ENCODE data around the gene ZDHHC12.

Gene ZDHHC12

DNA sequence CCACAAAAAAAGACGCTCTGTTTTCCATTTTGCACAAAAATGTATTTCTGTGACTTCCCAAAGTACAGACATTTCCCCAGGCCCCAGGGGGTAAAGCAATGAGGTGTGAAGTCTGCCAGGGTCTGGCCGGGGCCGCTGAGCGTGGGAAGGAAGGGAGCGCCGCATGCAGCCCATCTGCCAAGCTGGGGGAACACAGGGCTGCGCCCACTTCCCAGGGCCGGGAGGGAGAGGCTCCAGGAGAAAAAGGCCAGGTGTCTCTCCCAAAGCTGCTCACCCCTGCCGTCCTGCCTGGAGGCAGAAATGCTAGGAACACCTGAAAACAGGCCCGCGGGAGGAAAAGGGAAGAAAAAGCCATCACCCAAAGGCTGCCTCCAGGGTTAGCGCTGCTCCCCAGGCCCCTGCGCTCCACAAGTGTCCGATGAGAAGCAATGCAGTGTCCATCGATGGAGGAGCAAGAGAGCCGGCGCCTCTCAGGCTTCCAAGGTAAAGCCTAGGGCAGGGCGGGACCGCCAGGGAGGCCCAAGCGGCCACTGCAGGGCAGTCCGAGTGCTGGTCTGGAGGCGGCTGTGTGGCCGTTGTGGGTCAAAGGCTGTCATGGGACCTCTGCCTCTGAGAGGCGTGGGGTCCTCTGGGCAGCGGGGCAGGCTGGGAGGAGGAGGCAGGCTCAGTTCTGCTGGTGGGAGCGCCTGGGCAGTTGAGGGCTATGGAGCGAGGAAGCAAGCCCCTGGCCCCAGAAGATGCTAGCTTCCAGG, 6.0 kb upstream of the ZDHHC12 start:
- no peak for DNase-seq (ENCODE audit: low read depth)

DNA sequence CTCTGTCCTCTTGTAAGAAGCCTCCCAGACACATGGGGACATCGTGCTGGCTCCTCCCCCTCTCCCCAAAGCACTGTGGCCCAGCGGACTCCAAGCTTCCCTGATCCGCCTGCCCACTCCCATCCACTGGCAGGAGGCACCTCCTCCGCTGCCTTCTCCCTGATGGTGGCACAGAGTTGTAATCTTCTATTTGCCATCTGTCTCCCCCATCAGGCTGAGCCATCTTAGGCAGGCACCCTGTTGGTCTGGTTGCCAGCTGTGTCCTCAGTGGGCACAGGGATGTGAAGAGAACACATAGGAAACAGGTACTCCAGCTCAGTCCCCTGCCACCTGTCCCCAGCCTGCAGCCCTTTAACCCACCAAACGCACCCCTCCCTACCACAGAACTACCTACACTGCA, 5.4 kb upstream of the ZDHHC12 start:
- DNase-seq (ENCODE audit: low read depth): no peak

DNA sequence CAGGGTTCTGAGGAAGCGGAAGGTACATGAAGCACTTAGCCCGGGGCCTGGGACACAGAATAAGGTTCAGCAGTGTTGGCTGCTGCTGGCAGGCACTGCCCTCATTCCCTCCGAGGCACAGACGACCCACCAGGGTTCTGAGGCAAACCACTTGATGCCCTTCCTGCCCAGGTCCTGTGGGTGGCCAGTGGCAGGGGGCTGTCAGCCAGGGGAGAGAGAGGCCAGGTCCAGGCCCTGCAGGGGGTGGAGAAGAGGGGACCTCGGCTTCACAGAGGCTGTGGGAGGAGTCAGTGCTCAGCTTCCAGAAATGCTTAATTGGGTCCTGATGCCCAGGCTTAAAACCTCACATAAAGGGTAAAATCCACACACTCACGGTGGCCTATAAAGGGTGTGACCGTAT, 4.4 kb upstream of the ZDHHC12 start:
- DNase-seq (ENCODE audit: low read depth): no peak

DNA sequence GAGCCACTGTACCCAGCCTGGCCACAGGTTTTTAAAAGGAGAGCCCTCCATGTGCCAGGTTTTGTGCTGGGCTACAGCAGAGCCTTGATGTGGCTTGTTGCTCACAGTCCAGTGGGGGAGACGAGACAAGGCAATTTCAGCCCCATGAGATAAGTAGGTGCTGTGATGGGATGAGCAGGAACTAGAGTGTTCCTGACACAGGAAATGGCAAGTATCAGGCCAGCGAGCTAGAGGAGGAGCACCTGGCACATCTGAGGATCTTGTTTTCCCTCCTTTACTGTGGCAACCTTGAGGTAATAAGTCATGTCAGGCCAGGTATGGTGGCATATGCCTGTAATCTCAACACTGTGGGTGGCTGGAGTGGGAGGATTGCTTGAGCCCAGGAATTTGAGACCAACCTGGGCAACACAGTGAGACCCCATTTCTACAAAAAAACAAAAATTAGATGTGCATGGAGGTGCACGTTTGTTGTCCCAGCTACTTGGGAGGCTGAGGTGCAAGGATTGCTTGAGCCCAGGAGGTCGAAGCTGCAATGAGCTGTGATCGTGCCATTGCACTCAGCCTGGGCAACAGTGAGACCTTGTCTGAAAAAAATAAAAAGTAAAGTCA, 3.8 kb upstream of the ZDHHC12 start:
- no peak for DNase-seq (ENCODE audit: low read depth)

DNA sequence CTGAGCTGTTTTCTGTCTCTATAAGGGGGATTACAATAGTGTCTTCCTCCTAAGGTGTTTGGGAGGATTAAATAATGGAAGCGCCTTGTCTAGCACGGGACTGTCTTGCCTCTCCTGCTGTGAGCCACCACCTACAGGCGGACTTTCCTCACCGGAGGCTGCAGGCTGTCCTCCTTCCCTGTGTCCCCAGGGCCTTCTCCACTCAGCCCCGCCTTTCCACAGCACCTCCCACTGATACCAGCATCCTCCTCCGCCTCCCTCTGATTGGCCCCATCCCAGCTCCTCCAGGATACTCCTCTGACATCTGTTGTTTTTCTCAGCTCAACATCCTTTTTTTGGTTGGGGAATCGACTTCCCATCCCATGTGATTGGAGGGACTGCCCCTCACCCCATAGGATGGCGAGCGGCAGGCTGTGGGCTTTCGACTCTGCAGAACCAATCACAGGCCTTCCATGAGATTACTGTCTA, 851 bp upstream of the ZDHHC12 start:
- DNase-seq (ENCODE audit: low read depth): no peak

DNA sequence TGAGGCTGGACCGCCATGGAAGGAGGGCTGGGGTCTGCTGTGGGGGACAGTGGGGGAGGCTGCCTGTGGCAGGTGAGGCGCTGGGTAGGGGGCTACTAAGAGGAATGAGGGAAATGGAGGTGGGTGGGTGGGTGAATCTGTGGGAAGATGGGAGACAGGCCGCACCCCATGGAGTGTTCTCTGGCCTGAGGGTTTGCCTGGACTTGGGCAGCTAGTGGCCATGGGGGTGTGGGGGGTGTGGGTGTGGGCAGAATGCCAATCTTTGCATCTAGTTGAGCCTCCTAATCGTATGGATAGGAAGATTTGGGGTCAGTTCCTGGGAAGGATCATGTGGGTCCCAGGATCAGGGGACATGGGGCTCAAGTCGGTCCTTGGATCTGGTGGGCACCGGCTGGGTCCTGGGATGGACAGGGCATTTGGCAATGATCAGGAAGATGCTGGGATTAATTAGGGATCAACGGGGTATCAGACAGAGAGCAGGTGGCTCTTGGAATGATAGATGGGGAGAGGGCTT, 518 bp downstream of the ZDHHC12 start:
- DNase-seq (ENCODE audit: low read depth): no peak

DNA sequence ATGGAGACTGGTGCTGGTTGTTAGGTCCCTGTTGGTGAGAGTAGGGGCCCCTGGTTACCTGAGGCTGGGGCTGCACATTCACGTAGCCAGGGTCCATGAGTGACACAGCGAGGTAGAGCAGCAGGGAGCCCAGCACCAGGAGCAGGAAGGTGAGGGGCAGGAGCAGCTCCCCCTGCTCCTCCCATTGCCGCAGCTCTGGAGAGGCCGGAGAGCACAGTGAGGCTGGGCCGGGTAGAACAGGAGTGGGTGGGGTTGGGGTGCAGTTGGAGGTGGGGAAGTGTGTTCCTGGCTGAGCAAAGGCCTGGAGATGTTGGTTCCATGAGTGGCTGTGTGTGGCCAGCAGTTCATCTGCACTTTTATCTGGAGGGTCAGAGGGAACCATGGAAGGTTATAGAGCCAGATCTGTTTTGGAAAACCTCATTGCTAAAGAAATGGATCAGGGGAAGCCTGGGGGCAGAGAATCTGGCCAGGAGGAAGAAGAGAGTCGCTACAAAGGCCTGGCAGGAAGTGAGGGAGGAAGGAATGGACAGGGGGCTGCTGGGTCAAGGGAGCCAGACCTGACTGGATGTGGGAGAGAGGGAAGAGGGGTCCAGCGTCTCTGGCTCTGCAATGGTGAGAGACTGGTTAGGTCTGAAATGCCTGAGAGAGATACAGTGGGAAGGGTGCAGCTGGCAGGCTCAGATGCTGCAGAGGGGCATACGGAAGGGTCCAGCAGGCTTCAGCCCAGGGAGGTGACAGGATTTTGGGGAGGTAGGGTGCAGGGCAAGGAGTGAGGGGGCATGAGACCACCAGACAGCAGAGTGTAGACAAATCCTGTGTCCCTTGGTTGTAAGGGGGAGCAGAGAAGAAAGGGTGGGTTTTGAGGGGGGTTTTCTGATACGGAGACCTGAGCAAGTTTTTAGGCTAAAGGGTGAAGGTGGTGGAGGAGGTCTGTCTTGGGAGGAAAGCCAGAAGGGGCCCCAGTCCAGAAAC, 1.3 kb downstream of the ZDHHC12 start:
- DNase-seq (ENCODE audit: low read depth): no peak

DNA sequence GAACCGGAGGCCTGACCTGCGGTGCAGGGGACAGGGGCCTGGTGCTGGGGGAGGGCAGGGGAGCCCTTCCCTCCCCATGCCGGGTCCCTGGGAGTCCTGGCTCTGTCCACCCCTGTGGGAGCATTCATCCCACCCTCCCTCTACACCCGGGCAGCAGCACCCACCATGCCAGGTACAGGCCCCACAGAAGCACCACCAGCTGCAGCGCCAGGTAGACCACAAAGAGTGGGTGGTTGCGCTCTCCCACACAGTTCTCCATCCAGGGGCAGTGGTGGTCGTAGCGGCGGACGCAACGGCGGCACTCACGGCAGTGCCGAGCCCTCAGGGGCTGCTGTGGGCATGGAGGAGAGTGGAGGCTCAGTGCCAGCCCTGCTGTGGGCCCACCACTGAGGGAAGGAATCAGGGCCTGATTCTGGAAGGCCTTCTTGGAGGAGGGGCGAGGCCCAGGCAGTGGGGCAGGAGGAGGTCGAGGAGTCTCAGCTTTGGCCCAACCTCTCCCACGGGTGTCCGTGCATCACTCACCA, 2.4 kb downstream of the ZDHHC12 start:
- DNase-seq (ENCODE audit: low read depth): no peak

DNA sequence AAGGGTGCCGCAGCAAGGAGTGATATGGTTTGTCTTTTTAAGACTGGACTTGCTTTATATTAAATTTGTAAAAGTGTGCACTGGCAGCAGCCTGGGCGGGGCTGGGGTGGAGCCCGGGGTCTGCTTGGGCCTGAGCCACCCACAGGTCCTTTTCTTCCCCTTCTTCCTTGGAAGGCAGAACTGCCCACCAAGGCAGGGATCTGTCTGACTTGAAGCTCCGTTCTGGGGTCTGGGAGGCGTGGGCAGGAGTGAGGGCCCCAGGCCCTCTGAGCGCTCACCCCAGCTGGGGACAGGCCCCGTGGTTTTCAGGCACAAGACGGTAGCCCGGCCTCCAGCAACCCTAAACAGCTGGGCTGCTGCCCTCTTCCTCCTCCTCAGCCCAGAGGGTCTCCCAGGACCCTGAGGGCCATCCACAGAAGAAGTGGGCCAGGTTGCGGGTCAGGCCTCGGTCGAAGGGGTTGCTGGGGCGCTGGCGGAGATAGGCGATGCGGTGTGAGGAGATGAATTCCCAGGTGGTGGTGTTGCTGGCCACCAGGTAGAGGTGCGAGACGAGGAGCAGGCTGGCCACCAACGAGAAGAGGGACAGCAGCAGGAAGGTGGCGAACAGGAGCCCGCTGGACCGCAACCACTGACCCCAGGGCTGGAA, 3.0 kb downstream of the ZDHHC12 start:
- no peak for DNase-seq (ENCODE audit: low read depth)

DNA sequence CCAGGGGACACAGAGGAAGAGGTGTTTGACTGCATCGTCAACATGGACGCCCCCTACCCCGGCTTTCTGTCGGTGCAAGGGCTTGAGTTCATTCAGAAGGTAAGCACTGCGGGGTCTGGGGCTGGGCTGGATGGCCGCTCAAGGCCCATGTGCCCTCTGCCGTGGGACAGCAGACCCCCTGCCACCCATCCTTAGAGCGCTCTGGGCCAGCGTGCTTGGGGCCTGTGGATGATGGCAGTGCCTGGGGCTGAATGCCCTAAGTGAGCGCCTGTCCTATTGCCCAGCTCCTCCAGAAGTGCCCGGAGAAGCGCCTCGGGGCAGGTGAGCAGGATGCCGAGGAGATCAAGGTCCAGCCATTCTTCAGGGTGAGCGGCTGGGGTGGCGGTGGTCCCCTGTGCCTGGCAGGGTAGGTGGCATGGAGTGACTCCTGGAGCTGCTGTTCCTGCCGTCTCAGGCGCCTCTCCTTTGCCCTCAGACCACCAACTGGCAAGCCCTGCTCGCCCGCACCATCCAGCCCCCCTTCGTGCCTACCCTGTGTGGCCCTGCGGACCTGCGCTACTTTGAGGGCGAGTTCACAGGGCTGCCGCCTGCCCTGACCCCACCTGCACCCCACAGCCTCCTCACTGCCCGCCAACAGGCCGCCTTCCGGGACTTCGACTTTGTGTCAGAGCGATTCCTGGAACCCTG, 3.9 kb downstream of the ZDHHC12 start:
- no peak for DNase-seq (ENCODE audit: low read depth)

DNA sequence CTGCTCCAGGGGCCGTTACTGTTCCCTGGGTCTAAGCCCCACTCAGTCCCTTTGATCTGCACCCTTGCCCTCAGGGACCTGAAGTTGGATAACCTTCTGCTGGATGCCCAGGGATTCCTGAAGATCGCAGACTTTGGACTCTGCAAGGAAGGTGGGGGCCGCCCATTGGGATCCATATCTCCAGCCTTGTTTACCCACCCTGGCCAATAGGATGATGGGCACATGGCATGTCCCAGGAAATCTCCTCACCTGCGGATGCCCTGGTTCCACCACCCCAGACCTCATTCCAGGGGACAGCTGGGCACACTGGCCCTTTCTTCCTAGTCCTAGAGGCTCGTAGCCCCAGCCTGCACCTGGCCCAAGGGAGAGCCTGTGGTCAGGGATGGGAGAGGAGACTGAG, 5.5 kb downstream of the ZDHHC12 start:
- DNase-seq (ENCODE audit: low read depth): no peak

DNA sequence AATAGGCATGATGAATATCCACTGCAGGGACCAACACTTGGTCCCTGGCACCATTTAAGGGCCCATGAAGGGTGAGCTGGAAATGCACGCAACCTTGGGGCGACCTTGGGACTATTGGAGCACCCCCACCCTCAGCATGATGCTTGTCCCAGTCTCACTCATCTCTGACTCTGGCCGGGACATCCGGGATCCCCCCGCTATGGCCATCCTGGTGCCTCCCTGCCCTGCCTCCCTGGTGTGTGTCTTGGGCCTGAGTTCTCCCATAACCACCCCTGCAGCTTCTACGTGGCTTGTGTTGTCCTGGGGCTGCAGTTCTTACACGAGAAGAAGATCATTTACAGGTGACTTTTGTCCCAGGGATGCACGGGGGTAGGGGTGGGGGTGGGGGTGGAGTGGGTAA, 5.9 kb downstream of the ZDHHC12 start:
- no peak for DNase-seq (ENCODE audit: low read depth)

DNA sequence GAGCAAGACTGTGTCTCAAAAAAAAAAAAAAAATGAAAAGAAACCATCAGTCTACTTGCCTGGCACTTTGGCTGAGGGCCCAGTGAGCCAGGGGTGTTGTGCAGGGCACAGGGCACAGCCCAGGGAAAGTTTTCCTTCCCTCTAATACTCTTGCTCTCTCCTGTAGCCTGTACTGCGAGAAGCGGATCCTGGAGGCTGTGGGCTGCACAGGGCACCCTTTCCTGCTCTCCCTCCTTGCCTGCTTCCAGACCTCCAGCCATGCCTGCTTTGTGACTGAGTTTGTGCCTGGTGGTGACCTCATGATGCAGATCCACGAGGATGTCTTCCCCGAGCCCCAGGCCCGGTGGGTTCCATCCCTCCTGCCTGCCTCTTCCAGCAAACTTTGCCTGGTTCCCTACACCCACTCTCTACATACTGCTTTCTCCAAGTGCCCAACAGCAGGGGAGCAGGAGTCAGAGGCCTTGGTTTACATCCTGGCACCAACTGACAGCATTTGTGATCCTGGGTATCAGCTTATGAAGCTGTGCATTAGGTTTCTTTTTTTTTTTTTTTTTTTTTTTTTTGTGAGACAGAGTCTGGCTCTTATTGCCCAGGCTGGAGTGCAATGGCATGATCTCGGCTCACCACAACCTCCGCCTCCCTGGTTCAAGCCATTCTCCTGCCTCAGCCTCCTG, 7.2 kb downstream of the ZDHHC12 start:
- no peak for DNase-seq (ENCODE audit: low read depth)

DNA sequence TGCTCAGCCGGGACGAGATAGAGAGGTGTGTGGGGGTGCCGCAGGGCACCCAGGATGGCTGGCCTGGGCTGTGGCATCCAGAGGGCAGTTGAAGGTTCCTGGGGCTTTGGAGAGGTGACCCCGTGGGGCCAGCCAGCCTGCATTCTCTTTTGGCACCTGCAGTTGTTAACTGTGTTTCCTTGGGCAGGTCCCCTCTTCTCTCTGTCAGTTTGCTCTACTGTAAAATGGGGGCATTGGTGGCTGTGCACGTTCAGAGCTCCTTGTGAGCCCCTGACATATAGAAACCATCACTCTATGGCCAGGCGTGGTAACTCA, 8.5 kb downstream of the ZDHHC12 start:
- DNase-seq (ENCODE audit: low read depth): no peak

DNA sequence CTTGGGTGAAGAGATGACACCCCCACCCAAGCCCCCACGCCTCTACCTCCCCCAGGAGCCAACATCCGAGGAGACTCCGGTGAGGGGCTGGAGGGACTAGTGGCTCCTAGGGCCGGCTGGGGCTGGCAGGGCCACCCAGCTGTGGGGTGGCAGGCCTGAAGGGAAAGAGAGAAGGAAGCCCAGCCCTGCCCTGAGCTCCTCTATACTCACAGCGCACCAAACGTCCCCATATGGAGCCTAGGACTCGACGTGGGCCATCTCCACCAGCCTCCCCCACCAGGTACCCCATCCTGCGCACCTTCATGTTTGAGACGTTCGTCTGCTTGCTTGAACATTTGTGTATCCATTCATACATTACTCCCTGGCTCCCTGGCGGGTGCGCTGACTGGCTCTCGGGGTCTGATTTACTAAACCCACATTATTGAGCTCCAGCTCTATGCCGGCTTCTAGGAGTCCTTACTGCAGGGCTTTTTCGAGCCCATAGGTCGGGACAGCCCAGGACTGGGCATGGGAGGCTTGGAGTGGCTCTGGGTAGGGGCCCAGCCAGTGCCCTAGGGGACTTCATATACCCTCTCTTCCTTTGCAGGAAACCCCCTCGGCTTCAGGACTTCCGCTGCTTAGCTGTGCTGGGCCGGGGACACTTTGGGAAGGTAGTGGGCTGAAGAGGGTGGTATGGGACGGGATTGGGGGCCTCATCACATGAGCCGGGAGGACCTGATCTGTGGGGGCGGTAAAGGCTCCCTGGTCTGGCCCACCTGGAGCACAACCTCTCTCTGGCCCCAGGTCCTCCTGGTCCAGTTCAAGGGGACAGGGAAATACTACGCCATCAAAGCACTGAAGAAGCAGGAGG, 9.1 kb downstream of the ZDHHC12 start:
- DNase-seq (ENCODE audit: low read depth): no peak

DNA sequence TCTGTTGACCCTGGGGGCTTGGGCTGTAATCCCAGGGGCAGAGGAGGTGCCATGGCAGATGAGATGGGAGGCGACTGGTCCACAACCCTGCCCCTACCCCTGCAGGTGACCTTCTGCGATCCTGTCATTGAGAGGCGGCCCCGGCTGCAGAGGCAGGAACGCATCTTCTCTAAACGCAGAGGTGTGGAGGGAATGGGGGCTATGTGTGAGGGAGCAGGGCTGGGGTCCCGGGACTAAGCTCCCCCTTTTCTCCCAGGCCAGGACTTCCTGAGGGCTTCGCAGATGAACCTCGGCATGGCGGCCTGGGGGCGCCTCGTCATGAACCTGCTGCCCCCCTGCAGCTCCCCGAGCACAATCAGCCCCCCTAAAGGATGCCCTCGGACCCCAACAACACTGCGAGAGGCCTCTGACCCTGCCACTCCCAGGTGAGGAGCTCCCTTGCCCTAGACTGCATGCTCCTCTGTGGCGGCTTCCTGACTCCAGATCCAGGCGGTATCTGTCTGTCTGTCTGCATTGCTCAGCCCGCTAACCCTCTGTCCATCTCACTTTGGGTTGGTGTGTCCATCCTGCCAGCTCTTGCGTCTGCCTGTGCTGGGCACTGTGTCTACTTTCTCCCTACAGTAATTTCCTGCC, 9.9 kb downstream of the ZDHHC12 start:
- no peak for DNase-seq (ENCODE audit: low read depth)

DNA sequence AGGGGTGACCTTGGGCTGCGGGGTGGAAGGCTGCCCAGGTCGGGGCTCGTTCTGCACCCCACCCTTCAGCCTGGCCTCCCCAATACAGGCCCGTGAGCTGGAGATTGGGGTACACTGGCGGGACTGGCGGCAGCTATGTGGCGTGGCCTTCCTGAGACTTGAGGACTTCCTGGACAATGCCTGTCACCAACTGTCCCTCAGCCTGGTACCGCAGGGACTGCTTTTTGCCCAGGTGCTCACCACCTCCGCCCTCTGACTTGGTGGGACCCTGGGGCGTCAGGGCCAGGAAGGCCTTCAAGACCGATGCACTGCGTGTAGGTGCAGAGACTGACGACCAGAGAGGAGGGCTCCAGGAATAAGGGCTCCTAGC, 10.5 kb downstream of the ZDHHC12 start:
- no peak for DNase-seq (ENCODE audit: low read depth)

DNA sequence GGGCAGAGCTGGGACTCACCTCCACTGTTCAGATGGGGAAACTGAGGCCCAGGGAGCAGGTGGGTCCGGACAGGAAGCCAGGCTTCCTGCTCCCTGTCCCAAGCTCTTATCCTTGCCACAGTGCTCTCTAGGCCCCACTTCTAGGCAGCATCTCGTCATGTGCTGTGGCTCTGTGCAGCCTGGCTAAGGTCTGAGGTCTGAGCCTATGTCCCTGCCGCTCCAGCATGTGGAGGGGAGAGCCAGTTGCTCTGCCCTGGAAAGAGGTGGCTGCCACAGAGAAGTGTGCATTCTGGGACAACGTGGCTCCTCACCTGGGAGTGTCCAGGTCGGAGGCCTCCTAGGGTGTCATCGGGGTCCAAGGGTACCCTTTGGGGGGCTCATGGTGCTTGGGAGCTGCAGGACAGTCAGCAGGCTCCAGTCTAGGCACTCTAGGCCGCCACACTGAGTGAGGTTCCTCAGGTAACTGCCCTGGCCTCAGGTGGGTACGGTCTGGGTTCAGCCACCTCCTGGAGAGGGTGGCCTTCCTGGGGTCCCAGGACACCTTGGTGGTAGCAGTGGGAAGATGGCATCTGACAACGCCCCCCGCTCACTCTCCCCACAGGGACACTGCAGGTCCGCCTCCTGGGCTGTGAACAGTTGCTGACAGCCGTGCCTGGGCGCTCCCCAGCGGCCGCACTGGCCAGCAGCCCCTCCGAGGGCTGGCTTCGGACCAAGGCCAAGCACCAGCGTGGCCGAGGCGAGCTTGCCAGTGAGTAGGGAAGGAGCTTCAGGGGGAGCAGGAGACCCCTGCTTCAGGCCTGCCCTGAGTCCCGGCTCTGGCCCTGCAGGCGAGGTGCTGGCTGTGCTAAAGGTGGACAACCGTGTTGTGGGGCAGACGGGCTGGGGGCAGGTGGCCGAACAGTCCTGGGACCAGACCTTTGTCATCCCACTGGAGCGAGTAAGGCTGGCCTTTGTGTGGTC, 11.2 kb downstream of the ZDHHC12 start:
- no peak for DNase-seq (ENCODE audit: low read depth)

All from HS-5 (cell line).